Activated CD4-positive, CD25-positive, alpha-beta regulatory T cell treated with anti-CD3 and anti-CD28 coated beads, Interleukin-2, amount 50 U/mL, for 72 hours (primary cell): Measurements from ENCODE around the gene CYP2J2.
"Not testable (repeated sequence)": the region's sequence is repeated elsewhere in the genome, so short reads cannot be mapped to it uniquely, and the experiment has no call there.

Experiments used
- DNase-seq: peaks from one replicate; pipeline ENCODE4 v3.0.0; 2021

The CYP2J2 gene

GRCh38 chr1:59857679-59858354, 68.8 kb downstream of the CYP2J2 start:
- DNase-seq, result no peak

- no peak for DNase-seq
Observed at GRCh38 chr1:59856725-59857338, 69.7 kb downstream of the CYP2J2 start.

- DNase-seq, result not testable (repeated sequence)
Observed at GRCh38 chr1:59855297-59855696, 71.3 kb downstream of the CYP2J2 start.

- DNase-seq, result no peak
Observed at GRCh38 chr1:59852117-59852516, 74.5 kb downstream of the CYP2J2 start.

- DNase-seq, result no peak
Observed at GRCh38 chr1:59846895-59847282, 79.7 kb downstream of the CYP2J2 start.

- no peak for DNase-seq
Observed at GRCh38 chr1:59846209-59846894, 80.2 kb downstream of the CYP2J2 start.

- DNase-seq, result no peak
Observed at GRCh38 chr1:59845091-59845490, 81.5 kb downstream of the CYP2J2 start.
